AG09319 (cell line): ENCODE results near the gene UNCX.
"Not testable (repeated sequence)": the region's sequence is repeated elsewhere in the genome, so short reads cannot be mapped to it uniquely, and the experiment has no call there.

Experiments used
- DNase-seq: peaks from one replicate; pipeline ENCODE4 v3.0.0-alpha.2; 2010; ENCODE audit warnings: low read depth; ENCODE audit errors: extremely low read depth
- TF ChIP-seq, protein P1 (sequence below): IDR thresholded peaks from 2 replicates; pipeline ENCODE4 v1.5.1; 2011; ENCODE audit warnings: low read depth, mild to moderate bottlenecking, inconsistent platforms, low read length, moderate library complexity

Gene UNCX

DNA sequence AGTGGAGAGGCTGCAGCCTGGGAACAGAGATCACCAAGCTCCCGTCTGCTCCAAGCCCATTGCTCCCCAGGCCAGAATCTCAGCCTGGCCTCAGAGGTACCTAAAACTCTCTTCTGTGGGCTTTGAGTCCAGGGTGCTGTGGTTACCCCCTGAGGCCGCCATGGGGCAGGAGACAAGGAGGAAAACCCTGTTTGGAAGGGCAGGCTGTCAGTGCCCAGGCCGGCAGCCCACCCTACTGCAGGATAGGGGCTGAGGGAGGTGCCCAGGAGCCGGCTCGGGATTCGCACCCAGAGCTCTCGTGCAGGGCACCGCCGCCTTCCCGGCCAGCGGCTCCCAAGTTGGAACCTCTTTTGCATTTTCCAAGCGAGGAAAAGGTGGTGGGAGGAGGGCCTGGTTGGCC is 24.5 kb downstream of the UNCX start:
- DNase-seq: no peak
- TF ChIP-seq, protein P1, sequence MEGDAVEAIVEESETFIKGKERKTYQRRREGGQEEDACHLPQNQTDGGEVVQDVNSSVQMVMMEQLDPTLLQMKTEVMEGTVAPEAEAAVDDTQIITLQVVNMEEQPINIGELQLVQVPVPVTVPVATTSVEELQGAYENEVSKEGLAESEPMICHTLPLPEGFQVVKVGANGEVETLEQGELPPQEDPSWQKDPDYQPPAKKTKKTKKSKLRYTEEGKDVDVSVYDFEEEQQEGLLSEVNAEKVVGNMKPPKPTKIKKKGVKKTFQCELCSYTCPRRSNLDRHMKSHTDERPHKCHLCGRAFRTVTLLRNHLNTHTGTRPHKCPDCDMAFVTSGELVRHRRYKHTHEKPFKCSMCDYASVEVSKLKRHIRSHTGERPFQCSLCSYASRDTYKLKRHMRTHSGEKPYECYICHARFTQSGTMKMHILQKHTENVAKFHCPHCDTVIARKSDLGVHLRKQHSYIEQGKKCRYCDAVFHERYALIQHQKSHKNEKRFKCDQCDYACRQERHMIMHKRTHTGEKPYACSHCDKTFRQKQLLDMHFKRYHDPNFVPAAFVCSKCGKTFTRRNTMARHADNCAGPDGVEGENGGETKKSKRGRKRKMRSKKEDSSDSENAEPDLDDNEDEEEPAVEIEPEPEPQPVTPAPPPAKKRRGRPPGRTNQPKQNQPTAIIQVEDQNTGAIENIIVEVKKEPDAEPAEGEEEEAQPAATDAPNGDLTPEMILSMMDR: no peak

DNA sequence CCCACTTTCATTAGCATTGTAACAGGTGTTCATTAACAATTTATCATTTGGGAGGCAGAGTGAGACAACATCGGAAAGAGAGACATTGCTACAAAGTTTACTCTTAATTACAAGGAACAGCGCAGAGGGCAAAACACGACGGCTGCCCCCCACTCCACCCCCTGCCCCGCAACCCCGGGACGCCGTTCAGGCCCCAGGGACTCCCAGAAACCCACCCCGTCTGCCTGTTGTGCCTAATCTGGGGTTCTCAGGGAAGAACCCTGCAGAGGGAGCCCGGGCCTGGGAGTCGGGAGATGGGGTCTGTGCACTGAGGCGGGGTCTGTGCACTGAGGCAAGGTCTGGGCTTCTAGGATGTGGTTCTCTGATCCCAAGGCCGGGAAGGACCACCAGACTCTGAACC is 25.2 kb downstream of the UNCX start:
- TF ChIP-seq, protein P1: no peak
- no peak for DNase-seq

DNA sequence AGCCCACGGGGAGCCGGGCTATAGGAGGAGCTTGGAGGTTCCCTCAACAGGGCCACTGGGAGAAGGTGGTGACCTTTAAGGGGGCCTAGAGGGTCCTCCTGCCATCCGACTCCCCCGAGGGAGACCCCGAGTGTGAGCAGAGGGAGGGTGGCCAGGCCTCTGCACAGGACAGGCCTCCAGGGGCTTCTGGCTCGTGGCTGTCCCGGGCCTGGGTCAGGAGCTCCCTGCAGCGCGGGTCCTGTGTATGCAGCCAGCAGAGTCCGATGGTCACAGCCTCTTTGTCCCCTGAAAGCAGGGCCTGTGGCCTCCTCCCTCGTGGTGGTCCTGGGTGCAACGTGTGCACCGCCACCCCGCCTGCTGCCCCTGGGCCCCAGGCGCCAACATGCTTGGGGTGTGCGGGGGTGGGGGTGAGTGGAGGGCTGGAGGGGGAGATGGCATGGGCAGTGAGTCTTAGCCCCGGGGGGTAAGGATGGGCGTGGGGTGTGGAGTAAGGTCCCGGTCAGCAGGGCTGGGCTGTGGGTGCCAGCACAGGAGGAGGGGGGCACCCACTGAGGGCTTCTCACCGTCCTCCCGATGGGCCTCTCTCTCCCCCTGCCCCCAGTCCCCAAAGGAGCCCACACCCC is 27.1 kb downstream of the UNCX start:
- TF ChIP-seq, protein P1: no peak
- DNase-seq: no peak

DNA sequence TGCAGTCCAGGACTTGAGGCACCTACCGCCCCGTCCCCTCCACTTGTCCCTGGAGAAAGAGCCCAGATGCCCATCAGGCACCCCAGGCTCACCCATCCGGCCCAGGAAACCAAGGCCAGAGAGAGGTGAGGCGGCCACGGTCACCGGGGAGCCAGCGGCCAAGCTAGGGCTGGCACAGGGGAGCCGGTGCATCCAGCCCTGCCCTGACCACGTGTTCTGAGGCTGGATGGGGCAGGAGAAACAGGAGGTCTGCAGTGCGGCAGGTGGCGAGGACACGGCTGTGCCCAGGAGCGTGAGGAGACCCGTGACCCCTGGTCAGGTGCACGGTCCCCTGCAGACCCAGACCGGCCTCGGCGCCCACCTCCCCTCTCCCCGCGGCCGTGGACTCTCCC is 27.6 kb downstream of the UNCX start:
- no peak for DNase-seq
- TF ChIP-seq, protein P1: no peak

DNA sequence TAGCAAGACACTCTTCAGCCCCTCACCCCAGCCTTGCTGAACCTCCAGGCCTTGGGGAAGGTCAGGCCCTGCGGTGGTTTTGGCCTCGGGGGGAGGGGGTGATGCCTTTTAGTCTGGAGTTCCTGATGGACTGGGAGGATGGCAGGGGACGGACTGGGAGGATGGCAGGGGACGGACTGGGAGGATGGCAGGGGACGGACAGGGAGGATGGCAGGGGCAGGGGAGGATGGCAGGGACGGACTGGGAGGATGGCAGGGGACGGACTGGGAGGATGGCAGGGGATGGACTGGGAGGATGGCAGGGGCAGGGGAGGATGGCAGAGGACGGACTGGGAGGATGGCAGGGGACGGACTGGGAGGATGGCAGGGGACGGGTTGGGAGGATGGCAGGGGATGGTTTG is 28.4 kb downstream of the UNCX start:
- DNase-seq: not testable (repeated sequence)

DNA sequence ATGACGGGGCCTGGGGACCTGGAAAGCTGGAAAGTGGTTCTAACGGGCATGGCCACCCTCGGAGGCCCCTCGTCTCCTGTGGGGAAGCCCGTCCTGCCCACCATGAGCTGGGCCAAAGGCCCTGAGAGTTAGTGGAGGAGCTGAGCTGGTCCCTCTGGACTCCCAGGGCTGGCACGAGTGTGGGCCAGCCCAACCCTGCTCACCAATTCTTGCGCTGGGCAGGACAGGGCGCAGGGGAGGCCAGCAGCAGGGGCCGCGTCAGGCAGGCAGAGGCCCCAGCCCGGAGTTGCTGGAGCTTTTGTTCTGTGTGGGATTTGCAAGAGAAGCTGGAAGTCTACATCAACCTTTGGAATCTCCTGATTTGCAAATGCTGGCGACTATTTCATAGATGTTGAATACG is 29.8 kb downstream of the UNCX start:
- TF ChIP-seq, protein P1: no peak
- DNase-seq: no peak

DNA sequence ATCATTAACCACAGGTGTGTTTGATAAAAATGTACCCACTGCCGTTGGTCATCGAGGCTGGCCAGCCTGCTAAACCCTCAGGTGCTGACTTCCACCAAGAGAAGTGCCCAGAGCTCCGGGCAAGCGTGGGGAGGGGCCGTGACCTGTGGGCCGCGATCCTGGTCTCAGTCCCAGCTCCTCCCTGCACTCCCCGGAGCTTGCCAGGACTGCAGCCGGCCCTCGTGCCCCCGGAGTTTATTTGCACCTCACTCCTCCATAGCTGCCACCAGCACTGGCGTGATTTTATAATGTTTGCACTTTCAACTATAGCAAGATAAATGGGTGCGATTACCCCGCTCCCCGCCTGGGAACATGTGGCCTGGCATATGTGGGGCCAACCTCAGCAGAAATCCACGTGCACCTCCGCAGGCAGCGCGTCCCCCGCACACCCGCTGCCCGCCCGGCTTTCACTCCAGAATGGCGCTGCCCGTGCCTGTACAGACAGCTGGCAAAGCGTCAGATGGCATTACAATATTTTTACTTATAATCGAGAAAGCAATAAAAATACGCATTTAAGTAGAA is 30.8 kb downstream of the UNCX start:
- DNase-seq: no peak
- TF ChIP-seq, protein P1: no peak
